K562 (cell line): ENCODE measurements around the gene AFG1L. TPM values are rescaled to one million over a fixed set of nuclear protein-coding genes. Genes with fewer than 3 reads are reported as not detected.

Experiments
- ATAC-seq: fragments of 200-7000 bp; cut with Tn5 transposase; 3 replicates; pipeline ENCODE4 v1.9.1; 2020; ENCODE audit warnings: moderate library complexity
- BruUV-seq: library from RNA; stranded (reverse); fragments of 400-500 nt; replicated peaks from 2 replicates; lab custom pipeline; 2021; lab: Mats Ljungman, UMichigan
- CTCF ChIA-PET: fragments of 300-600 bp; formaldehyde crosslinking; extraction: SDS; loops from one replicate; lab custom pipeline; 2021; ENCODE audit warnings: low intra/inter-chr PET ratio; lab: Yijun Ruan, JAX
- POLR2A ChIA-PET: fragments of 300-600, 350-650 bp; sonication (Branson Sonifier 250); formaldehyde crosslinking; extraction: SDS; loops from one replicate; lab custom pipeline; 2021; ENCODE audit warnings: antibody characterized with exemption, inconsistent platforms; lab: Yijun Ruan, JAX
- DNase-seq, 4 experiments: peaks; one replicate each; pipeline versions ENCODE4 v3.0.0 to v3.0.0-alpha.2; 2011 to 2018; ENCODE audit warnings: low spot score in 3 of 4, mixed read lengths in 3 of 4; ENCODE audit errors: extremely low read depth in 1 of 4
- FAIRE-seq: peaks from 2 replicates; lab custom pipeline; 2011; peaks lifted over from hg19 to GRCh38; lab: Jason Lieb, UNC
- H2AFZ ChIP-seq: 2 replicates; pipeline ENCODE4 v1.6.0; 2011; ENCODE audit warnings: low read depth, low read length, control low read depth, inconsistent platforms
- H3K27ac ChIP-seq: fragments of 200-600 bp; 3 replicates; pipeline ENCODE4 v1.8.0; 2011; ENCODE audit warnings: low read depth, mild to moderate bottlenecking, control low read depth, inconsistent platforms, low read length, moderate library complexity, mixed read lengths; ENCODE audit errors: extremely low read depth
- H3K27me3 ChIP-seq, 2 experiments: fragments of 300-600 bp in 1 of 2; 2 replicates in 1 of 2; 3 replicates in 1 of 2; pipeline versions ENCODE4 v1.6.0 to v1.8.0; 2011; ENCODE audit warnings: inconsistent platforms in 2 of 2, low read length in 2 of 2, mild to moderate bottlenecking in 1 of 2, mixed read lengths in 1 of 2, moderate library complexity in 1 of 2; ENCODE audit not compliant: control insufficient read depth in 2 of 2, insufficient read depth in 2 of 2
- H3K36me3 ChIP-seq: fragments of 300-600 bp; 3 replicates; pipeline ENCODE4 v1.8.0; 2011; ENCODE audit warnings: mild to moderate bottlenecking, low read length, inconsistent platforms; ENCODE audit not compliant: control insufficient read depth, insufficient read depth
- H3K4me1 ChIP-seq, 2 experiments: fragments of 200-600 bp in 1 of 2; replicated peaks in 1 of 2; 2 replicates in 1 of 2; 3 replicates in 1 of 2; pipeline versions ENCODE4 v1.5.1 to v1.8.0; 2011; ENCODE audit warnings: inconsistent platforms in 2 of 2, low read length in 2 of 2, mild to moderate bottlenecking in 1 of 2, mixed read lengths in 1 of 2, moderate library complexity in 1 of 2; ENCODE audit not compliant: control insufficient read depth in 2 of 2, insufficient read depth in 2 of 2
- H3K4me2 ChIP-seq: 2 replicates; pipeline ENCODE4 v1.6.1; 2011; ENCODE audit warnings: low read length, control low read depth, inconsistent platforms, mixed read lengths; ENCODE audit not compliant: insufficient read depth
- H3K4me3 ChIP-seq: fragments of 200-600 bp; sonication (generic), shearing (Covaris generic); 2 replicates; pipeline ENCODE4 v1.5.1; 2016; ENCODE audit warnings: control low read depth, inconsistent platforms
- H3K79me2 ChIP-seq: fragments of 200-600 bp; 3 replicates; pipeline ENCODE4 v1.8.0; 2011; ENCODE audit warnings: low read length, inconsistent platforms; ENCODE audit not compliant: control insufficient read depth, insufficient read depth
- H3K9ac ChIP-seq, 2 experiments: 2 replicates each; pipeline versions ENCODE4 v1.6.0 to v1.6.1; 2011; ENCODE audit warnings: low read depth in 2 of 2, low read length in 2 of 2, control low read depth in 1 of 2, inconsistent platforms in 1 of 2, mild to moderate bottlenecking in 1 of 2, mixed read lengths in 1 of 2; ENCODE audit not compliant: insufficient read depth in 1 of 2
- H3K9me1 ChIP-seq: one replicate; pipeline ENCODE4 v1.6.0; 2011; ENCODE audit warnings: inconsistent platforms, mild to moderate bottlenecking, low read length, moderate library complexity; ENCODE audit not compliant: control insufficient read depth, insufficient read depth
- H3K9me3 ChIP-seq: replicated peaks from 2 replicates; pipeline ENCODE4 v1.5.1; 2011; ENCODE audit warnings: low read depth, low read length, inconsistent platforms; ENCODE audit not compliant: control insufficient read depth, insufficient read depth
- H4K20me1 ChIP-seq: replicated peaks from 2 replicates; pipeline ENCODE4 v1.6.1; 2011; ENCODE audit warnings: low read length, inconsistent platforms, mixed read lengths; ENCODE audit not compliant: control insufficient read depth, insufficient read depth
- AFF1 ChIP-seq, 2 experiments: fragments of 450-650 bp; IDR thresholded peaks; 2 replicates each; pipeline ENCODE4 v1.6.1; 2018; ENCODE audit warnings: mild to moderate bottlenecking in 2 of 2, low read depth in 1 of 2; ENCODE audit not compliant: partially characterized antibody in 2 of 2
- AFF4 ChIP-seq: sonication (generic); formaldehyde crosslinking; IDR thresholded peaks from 2 replicates; pipeline ENCODE4 v1.8.0; 2023; ENCODE audit warnings: mild to moderate bottlenecking, missing genetic modification reagents
- BRF1 ChIP-seq: IDR thresholded peaks from 3 replicates; pipeline ENCODE4 v1.6.1; 2011; ENCODE audit warnings: borderline replicate concordance, mild to moderate bottlenecking; ENCODE audit not compliant: insufficient read length; ENCODE audit errors: extremely low read depth
- CXXC5 ChIP-seq: fragments of 250-450 bp; sonication (Bioruptor Pico); IDR thresholded peaks from 2 replicates; pipeline ENCODE4 v1.8.0; 2022; ENCODE audit warnings: inconsistent platforms, mild to moderate bottlenecking, moderate library complexity
- IRF2 ChIP-seq: sonication (generic); formaldehyde crosslinking; IDR thresholded peaks from 2 replicates; pipeline ENCODE4 v1.8.1; 2022; ENCODE audit warnings: mild to moderate bottlenecking, missing genetic modification reagents
- NCOR1 ChIP-seq: fragments of 450-650 bp; IDR thresholded peaks from 2 replicates; pipeline ENCODE4 v1.6.1; 2016; ENCODE audit warnings: mild to moderate bottlenecking, moderate library complexity
- RBM14 ChIP-seq: fragments of 200-400 bp; formaldehyde crosslinking; IDR thresholded peaks from 2 replicates; pipeline ENCODE4 v1.6.1; 2018; ENCODE audit warnings: low read depth, mild to moderate bottlenecking, low read length, moderate library complexity, borderline replicate concordance; ENCODE audit not compliant: insufficient read depth
- SREBF2 ChIP-seq: sonication (generic); formaldehyde crosslinking; IDR thresholded peaks from 2 replicates; pipeline ENCODE4 v1.4.0; 2020; ENCODE audit warnings: mild to moderate bottlenecking, missing genetic modification reagents
- ZNF239 ChIP-seq: fragments of 250-450 bp; sonication (Bioruptor Pico); IDR thresholded peaks from 2 replicates; pipeline ENCODE4 v1.4.0; 2020; ENCODE audit warnings: mild to moderate bottlenecking
- ZNF511 ChIP-seq: sonication (generic); formaldehyde crosslinking; IDR thresholded peaks from 2 replicates; pipeline ENCODE4 v1.8.0; 2022; ENCODE audit warnings: mild to moderate bottlenecking, missing genetic modification reagents
- WGBS: fragments of 100-300 bp; shearing (Covaris generic); methylation state at CpG from one replicate; pipeline ENCODE4 v1.1.6; 2016; ENCODE audit warnings: low coverage, mixed read lengths; ENCODE audit not compliant: insufficient coverage; ENCODE audit errors: missing lambda C conversion rate; 5-methylcytosine and 5-hydroxymethylcytosine counted together
- in situ Hi-C: fragments of 300-500 bp; cut with MboI; formaldehyde crosslinking; loops from 4 replicates; pipeline ENCODE4 v1.15.0; 2018; ENCODE audit warnings: inconsistent platforms, mixed read lengths
- intact Hi-C: fragments of 100-400 bp; cut with micrococcal nuclease; formaldehyde crosslinking; loops from 2 replicates; pipeline ENCODE4 v1.14.2; 2022
- polyA plus RNA-seq, 8 experiments: library from polyadenylated mRNA; depleted of rRNA in 4 of 8; stranded (reverse) in 5 of 8; unstranded in 3 of 8; fragments of >200 nt; fragmentation: Nextera tagmentation in 2 of 8; fragmentation: Illumina TruSeq in 1 of 8; extraction: Ambion mirVana in 2 of 8; extraction: Trizol in 1 of 8; gene quantifications; 2 replicates each; pipeline versions ENCODE4 v1.2.1 to v1.2.3, GENCODE V29; 2011 to 2014; ENCODE audit warnings: inconsistent platforms in 1 of 8, missing spikeins in 1 of 8
- total RNA-seq, 7 experiments: library from RNA; depleted of rRNA in 6 of 7; stranded (reverse); fragments of >200 nt in 6 of 7; fragmentation: Illumina TruSeq in 2 of 7; extraction: Trizol in 2 of 7; gene quantifications; 2 replicates each; pipeline versions ENCODE4 v1.2.1 to v1.2.3, GENCODE V29; 2011 to 2021; ENCODE audit warnings: low replicate concordance in 1 of 7

The AFG1L gene
- total and polyA plus RNA-seq, 9 of the 15 experiments (the other 6 are each of a cell fraction or from before 2014, with no cell fraction given), result 2.2 to 15.5 (median 5.8) TPM

GRCh38 chr6:108353853-108354252 lies 59.0 kb downstream of the AFG1L start (continued):
- TF ChIP-seq AFF1 (IDR thresholded peaks at IDR 0.05; ENCODE audit: low read depth in 1 of 2, partially characterized antibody in 2 of 2), result no peak

- no peaks in the 10 kb centered on the region for H3K27me3 ChIP-seq
- peaks cover 0 to 2% of the 10 kb centered on the region in 2 experiments; a peak in 1 of 5 replicates for H3K4me1 ChIP-seq
- H4K20me1 ChIP-seq, result no peaks in the 10 kb centered on the region
- in situ Hi-C loops, result no loop called here
- peaks cover 4% of the 10 kb centered on the region; the same call in 1 of the 3 replicates for H3K36me3 ChIP-seq
- FAIRE-seq (no peak), DNase-seq (no peak), ATAC-seq (no peak)
- BruUV-seq, result no TSS peak
- ChIA-PET CTCF (no interaction called here), POLR2A (interaction anchor here (0.6 kb wide), 1 partner anchor 34 kb away, joined by 3 read pairs; no protein-coding TSS in a partner anchor)
- H3K9ac ChIP-seq, result no peak overlapping the region
- WGBS, result 86% methylated on average over 2 of the region's 2 CpGs
- H3K79me2 ChIP-seq, result no peaks in the 10 kb centered on the region
- no peaks in the 10 kb centered on the region for H3K9me3 ChIP-seq
- H3K4me2 ChIP-seq, result no peak overlapping the region
- no peak overlapping the region for H3K4me3 ChIP-seq
- H3K9me1 ChIP-seq, result no peaks in the 10 kb centered on the region
- intact Hi-C loops, result no loop called here
- no peak overlapping the region for H2AFZ ChIP-seq
- no peak overlapping the region for H3K27ac ChIP-seq
- TF ChIP-seq CXXC5 (CRISPR knock-in tag), result no peak
- no peak for TF ChIP-seq SREBF2 (CRISPR knock-in tag)
- no peak for TF ChIP-seq BRF1
- TF ChIP-seq ZNF511, result no peak
- no peak for TF ChIP-seq NCOR1
- no peak for TF ChIP-seq IRF2 (CRISPR knock-in tag)
- no peak for TF ChIP-seq RBM14
- no peak for TF ChIP-seq AFF4 (CRISPR knock-in tag)
- no peak for TF ChIP-seq ZNF239 (CRISPR knock-in tag)
These were observed 60.3 kb downstream of the AFG1L start for GRCh38 chr6:108355120-108355519.
